NCI-H146 (cell line): ENCODE measurements around the gene LIMA1.

Experiments
- DNase-seq: peaks from one replicate; lab custom pipeline; 2025; lab: John Stamatoyannopoulos, UW

The LIMA1 gene

DNA sequence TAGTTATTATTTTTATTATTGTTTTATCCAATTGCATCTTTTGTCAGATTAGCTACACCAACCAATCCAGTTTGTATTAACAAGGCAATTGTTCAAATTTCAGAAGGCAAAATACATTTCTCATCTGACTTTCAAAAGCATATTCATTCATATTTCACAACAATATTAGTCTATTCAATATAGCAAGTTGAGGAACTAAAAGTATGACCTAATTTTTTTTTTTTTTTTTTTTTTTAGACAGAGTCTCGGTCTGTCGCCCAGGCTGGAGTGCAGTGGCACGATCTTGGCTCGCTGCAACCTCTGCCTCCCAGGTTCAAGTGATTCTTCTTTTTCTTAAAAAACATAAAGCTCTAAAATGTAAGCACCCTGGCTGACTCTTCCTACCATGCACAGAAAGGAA is 154.0 kb downstream of the LIMA1 start:
- no peak for DNase-seq

GRCh38 chr12:50127546-50127945 is 155.8 kb downstream of the LIMA1 start:
- no peak for DNase-seq
